NCI-H446 (cell line): ENCODE results near the gene SLC37A4.
A peak's percentile ranks its signal among the peaks of the same experiment; 100 is the strongest.
"Not testable (repeated sequence)": the region's sequence is repeated elsewhere in the genome, so short reads cannot be mapped to it uniquely, and the experiment has no call there.

Experiments
- DNase-seq, 2 experiments: peaks; one replicate each; lab custom pipeline; 2025; lab: John Stamatoyannopoulos, UW

Gene SLC37A4

GRCh38 chr11:119030329-119031047 lies at the start of gene SLC37A4:
SLC37A4 (minus strand) TSS chr11:119030877.
- DNase-seq = peak; percentile 92 to 99

GRCh38 chr11:119078675-119079420 lies 48.2 kb upstream of the SLC37A4 start:
- no peak for DNase-seq

GRCh38 chr11:119077839-119078238 lies 47.2 kb upstream of the SLC37A4 start:
- no peak for DNase-seq

- peak; percentile 93 to 96 for DNase-seq
Observed at GRCh38 chr11:119067371-119068222, 36.9 kb upstream of the SLC37A4 start, which contains the start of gene VPS11. VPS11 (plus strand) TSS chr11:119067818; CDS start chr11:119067824, 6 bp downstream.

- DNase-seq = peak; percentile 10 to 24
Observed at GRCh38 chr11:119065369-119065768, 34.7 kb upstream of the SLC37A4 start.

- no peak for DNase-seq
Observed at GRCh38 chr11:119062779-119063178, 32.1 kb upstream of the SLC37A4 start.

GRCh38 chr11:119061256-119061655 lies 30.6 kb upstream of the SLC37A4 start:
- DNase-seq = no peak

GRCh38 chr11:119059128-119059527 lies 28.5 kb upstream of the SLC37A4 start:
- DNase-seq = not testable (repeated sequence)

GRCh38 chr11:119057000-119057769 lies 26.5 kb upstream of the SLC37A4 start, which contains the start of gene HYOU1:
HYOU1 (minus strand) TSS chr11:119057205; CDS start chr11:119056160, 1,045 bp downstream.
- peak; percentile 89 to 97 for DNase-seq

- peak in 1 of 2 experiments; percentile 28 for DNase-seq
Observed at GRCh38 chr11:119056421-119056999, 25.8 kb upstream of the SLC37A4 start.

GRCh38 chr11:119055901-119056300 lies 25.2 kb upstream of the SLC37A4 start:
- DNase-seq = no peak

- DNase-seq = no peak
Observed at GRCh38 chr11:119054418-119054817, 23.7 kb upstream of the SLC37A4 start.

GRCh38 chr11:119052163-119052814 lies 21.6 kb upstream of the SLC37A4 start:
- no peak for DNase-seq

- DNase-seq = no peak
Observed at GRCh38 chr11:119051440-119052162, 20.9 kb upstream of the SLC37A4 start.

- no peak for DNase-seq
Observed at GRCh38 chr11:119049081-119049480, 18.4 kb upstream of the SLC37A4 start.

- DNase-seq = no peak
Observed at GRCh38 chr11:119048644-119049043, 18.0 kb upstream of the SLC37A4 start.

GRCh38 chr11:119047205-119047604 lies 16.5 kb upstream of the SLC37A4 start:
- no peak for DNase-seq

- DNase-seq = no peak
Observed at GRCh38 chr11:119046489-119046888, 15.8 kb upstream of the SLC37A4 start.

GRCh38 chr11:119044708-119045107 lies 14.0 kb upstream of the SLC37A4 start:
- DNase-seq = no peak

GRCh38 chr11:119042927-119043326 lies 12.2 kb upstream of the SLC37A4 start:
- DNase-seq = no peak
